Sigmoid colon (tissue), 3 donors: ENCODE data around the gene ACAT1.

Source experiments
- POLR2A ChIP-seq, 2 donors: fragments of 450-650 bp; IDR thresholded peaks; one replicate each; pipeline ENCODE4 v1.6.1; 2016; ENCODE audit warnings: antibody characterized with exemption in 2 of 2, mild to moderate bottlenecking in 2 of 2, moderate library complexity in 2 of 2
- TF ChIP-seq, protein P1 (sequence below), 4 experiments: fragments of 450-650 bp in 3 of 4; fragments of 200-600 bp in 1 of 4; IDR thresholded peaks; one replicate each; pipeline ENCODE4 v1.5.1; 2016 to 2019; ENCODE audit warnings: antibody characterized with exemption in 4 of 4, mild to moderate bottlenecking in 3 of 4, moderate library complexity in 2 of 4

DNA sequence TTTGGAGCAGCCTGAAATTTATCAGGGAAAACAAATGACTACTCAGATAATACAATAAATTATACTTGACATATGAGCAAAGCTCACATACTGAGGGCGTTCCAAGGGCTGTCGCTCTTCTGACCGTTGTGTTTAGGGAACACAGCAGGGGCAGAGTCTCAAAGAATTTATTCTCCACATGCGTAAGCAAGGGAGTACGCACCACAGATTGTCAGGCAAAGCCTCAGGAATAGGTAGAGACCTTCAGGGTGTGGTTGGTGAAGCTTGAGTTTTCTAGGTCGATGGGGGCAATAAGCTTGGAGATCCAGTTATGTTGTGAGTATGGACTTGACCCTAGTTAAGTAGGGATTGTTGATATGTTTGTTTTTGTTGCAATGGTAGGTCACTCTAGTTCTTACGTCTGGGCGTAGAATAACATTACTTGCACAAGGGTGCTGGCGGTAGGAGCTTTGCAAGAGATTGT, 830 bp downstream of the ACAT1 start:
- TF ChIP-seq, protein P1, sequence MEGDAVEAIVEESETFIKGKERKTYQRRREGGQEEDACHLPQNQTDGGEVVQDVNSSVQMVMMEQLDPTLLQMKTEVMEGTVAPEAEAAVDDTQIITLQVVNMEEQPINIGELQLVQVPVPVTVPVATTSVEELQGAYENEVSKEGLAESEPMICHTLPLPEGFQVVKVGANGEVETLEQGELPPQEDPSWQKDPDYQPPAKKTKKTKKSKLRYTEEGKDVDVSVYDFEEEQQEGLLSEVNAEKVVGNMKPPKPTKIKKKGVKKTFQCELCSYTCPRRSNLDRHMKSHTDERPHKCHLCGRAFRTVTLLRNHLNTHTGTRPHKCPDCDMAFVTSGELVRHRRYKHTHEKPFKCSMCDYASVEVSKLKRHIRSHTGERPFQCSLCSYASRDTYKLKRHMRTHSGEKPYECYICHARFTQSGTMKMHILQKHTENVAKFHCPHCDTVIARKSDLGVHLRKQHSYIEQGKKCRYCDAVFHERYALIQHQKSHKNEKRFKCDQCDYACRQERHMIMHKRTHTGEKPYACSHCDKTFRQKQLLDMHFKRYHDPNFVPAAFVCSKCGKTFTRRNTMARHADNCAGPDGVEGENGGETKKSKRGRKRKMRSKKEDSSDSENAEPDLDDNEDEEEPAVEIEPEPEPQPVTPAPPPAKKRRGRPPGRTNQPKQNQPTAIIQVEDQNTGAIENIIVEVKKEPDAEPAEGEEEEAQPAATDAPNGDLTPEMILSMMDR (IDR thresholded peaks at IDR 0.05) = no peak
- TF ChIP-seq POLR2A (IDR thresholded peaks at IDR 0.05) = no peak
